Fibroblast of peridontal ligament (primary cell): ENCODE data around the gene COQ8B.
"Not testable (repeated sequence)": the region's sequence is repeated elsewhere in the genome, so short reads cannot be mapped to it uniquely, and the experiment has no call there.

ENCODE experiments used
- DNase-seq: peaks from one replicate; pipeline ENCODE4 v3.0.0-alpha.2; 2010; ENCODE audit errors: extremely low read depth

The COQ8B gene

DNA sequence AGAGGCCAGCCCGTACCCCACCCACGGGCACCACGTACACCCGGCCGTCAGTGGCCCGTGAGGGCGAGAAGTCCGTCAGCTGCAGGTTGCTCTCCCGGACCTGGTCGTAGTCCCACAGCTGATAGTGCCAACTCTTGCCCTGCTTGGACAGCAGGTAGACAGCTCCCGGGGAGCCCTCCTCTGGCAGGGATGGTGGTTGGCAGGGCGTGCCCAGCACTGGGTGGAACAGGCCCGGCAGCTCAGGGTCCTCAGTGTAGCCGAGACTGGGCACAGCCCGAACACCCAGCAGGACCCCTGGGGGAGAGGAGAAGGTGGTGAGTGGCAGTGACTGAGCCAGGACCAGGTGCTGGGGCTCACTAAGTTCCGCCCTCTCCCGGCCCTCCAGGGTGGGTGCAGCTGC is 25.8 kb upstream of the COQ8B start:
- DNase-seq = no peak

DNA sequence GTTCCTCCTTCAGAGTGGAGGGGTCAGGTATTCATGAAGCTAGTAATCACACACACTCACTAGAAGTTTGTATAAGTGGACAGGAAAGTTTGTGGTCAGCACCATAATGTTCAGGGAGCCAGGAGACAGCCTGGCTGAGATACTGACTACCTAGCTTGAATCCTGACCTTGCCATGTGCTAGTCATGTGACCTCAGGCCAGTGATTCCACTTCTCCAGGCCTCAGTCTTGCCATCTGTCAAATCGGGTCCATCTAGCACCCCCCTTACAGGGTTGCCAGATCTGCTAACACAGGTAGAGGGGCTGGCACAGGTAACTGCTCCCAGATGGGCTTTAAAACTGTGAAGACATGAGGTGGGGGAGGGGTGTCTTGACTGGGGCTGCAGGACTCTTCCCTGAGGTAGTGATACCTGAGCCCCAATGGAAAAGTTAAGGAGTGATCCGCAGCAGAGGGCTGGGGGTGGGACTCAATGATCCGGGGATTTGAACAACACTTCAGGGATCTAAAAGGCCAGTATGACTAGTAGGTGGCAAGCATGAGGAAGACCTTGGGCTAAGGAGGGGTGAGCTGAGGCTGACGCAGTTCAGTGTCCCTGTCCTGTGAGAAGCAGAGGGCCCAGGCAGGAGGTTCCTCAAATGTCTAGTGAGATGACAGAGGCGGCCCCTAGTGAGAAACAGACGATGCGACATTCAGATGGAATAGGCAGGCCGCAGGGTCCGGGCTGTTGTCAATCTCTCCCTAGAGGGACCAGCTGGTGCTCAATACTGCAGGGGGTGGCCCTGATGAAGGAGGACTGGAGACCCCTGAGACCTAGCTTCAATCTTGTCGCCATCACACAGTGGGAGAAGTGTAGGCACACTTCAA is 25.1 kb upstream of the COQ8B start:
- DNase-seq = no peak

DNA sequence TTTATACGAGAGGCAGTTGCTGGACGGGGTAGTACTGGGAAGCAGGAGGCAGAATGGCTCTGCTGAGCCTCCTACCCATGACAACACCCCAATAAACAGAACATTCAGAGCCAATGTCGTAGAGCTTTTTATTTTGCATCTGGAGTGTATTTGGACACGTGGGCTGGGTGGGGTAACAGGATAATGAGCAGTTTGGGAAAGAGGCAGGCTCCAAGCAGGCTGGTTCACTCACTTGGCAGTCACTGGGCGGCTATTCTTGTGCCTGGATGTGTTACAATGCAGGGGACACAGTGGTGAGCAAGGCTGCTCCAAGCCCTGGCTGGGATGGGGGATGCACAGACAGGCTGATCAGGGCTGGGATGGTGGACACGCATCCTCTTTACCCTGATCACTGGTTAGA is 24.1 kb upstream of the COQ8B start:
- peak; percentile 90 for DNase-seq

DNA sequence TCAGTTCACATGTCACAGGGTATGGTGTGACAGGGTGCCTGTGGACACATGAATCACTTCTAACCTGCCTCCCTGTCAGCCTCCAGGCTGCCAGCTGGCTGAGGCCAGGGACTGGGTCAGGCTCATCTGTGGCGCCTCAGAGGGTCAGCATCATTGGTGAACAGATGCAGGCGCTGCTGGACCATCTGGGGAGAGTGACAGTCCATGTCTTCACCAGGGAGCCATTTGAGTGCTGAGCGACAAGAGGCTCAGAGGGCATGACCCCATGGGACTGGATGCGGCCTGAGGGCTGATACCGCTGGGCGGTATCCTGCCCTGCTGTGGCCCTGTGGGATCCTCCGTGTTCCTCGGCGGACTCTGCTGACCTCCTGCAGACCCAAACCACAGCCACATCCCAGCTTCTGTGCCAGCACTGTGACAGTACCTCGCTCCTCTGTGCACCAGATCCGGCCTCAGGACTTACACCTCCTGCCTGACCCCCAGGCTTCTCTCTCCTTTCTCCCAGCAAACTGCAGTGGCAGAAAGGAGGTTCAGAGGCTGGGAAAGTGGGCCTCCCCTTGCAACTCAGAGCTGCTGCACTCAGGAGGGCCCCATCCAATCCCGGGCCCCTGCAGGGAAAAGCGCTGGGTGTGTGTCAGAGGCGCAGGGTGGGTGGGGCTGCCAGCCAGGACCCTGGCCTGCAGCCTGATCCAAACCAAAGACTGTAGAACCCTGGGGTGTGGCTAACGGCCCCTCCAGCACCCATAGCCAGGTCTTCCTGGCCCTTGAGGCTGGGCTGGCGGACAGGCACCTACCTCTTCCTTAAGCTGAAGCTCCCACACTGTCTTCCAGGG is 23.4 kb upstream of the COQ8B start:
- DNase-seq = no peak

DNA sequence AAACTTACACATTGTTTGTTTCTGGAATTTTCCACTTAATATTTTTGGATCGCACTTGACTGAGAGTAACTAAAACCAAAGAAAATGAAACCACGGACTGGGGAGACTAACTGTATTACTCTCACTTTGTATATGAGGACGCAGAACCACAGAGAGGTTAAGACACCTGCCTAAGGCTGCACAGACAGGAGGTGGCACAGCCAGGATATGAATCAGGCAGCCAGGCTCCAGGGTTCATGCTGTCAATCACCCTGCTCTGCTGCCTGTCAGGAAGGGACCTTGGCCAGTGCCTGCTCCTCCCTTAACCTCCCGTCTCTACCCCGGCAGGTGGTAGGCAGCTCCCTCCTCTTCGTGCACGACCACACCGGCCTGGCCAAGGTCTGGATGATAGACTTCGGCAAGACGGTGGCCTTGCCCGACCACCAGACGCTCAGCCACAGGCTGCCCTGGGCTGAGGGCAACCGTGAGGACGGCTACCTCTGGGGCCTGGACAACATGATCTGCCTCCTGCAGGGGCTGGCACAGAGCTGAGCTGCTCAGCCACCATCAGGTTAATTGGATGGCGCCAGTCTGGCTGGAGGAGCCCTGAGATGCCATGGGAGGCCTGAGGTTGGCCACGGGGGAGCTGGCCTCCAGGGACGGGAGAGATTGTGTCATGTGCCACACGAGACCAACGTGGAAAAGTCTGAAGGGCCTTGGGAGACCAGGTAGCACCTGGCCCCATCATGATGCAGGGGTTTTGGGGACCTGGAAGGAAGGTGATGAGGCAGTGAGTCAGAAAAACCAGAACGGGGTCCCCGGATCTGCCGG is 22.5 kb upstream of the COQ8B start:
- DNase-seq = no peak

DNA sequence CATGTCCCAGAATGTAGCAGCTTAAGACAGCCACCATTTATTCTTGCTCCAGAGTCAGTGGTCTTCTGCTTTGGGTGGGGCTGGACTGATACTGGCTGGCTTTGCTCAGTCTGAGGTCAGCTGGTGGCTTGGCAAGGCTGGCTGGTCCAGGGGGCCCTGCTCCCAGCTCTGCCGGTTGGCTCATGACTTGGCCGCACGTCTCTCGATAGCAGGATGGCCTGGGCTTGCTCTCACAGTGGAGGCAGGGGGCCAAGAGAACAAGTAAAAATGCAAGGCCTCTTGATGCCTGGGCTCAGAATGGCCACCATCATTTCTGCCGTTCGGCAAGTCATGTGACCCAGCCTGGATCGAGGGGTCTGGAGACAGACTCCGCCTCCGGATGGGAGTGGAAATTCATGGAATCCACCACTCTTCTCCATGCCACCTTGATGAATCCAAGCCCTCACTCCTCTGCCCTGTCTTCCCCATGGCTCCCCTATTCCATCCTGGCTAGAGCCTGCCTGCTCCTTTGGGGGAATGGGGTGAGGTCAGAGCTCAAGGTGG is 20.5 kb upstream of the COQ8B start:
- no peak for DNase-seq

DNA sequence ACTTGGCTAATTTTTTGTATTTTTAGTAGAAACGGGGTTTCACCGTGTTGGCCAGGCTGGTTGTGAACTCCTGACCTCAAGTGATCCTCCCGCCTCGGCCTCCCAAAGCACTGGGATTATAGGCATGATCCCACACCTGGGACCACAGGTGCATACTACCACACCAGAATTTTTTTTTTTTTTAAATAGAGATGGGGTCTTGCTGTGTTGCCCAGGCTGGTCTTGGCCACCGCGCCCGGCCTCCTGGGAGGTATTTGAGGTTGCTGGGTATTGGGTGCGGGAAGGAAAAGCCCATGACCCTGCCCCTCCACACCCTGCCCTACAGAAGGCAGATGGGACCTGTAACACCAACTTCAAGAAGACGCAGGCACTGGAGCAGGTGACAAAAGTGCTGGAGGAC is 20.0 kb upstream of the COQ8B start:
- no peak for DNase-seq

DNA sequence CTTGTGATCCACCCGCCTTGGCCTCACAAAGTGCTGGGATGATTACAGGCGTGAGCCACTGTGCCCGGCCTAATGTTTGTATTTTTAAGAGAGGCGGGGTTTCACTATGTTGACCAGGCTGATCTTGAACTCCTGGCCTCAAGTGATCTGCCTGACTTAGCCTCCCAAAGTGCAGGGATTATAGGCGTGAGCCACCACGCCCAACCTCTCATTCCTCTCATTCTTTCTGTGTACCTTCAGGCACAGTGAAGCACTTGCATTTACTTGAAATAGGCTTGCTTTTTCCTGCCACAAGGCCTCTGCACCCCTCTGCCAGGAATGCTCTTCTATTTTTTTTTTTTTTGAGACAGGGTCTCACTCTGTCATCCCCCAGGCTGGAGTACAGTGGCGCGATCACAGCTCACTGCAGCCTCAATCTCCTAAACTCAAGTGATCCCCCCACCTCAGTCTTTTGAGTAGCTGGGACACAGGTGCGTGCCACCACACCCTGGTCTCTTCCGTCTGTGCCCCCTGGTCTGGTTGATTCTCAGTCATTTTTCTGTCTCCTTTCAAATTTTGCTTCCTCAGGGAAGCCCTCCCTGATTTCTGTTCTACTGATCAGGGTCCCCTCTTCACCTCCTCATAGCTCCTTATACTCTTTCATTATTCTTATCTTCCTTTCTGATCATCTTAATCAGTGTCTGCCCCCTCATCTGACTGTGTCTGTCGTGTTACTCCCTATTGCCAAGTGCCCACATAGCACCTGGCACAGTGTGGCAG is 18.5 kb upstream of the COQ8B start:
- no peak for DNase-seq

DNA sequence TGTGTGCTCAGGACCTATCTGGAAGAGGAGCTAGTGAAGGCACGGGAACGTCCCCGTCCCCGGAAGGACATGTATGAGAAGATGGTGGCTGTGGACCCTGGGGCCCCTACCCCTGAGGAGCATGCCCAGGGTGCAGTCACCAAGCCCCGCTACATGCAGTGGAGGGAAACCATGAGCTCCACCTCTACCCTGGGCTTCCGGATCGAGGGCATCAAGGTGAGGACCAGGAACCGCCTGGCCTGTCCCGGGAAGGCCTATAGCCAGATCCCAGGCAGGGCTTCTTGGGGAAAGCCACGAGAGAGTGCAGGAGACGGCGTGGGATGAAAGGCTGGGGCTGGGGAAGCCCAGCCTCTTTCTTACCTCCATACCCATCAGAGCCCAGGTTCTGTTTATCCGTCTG is 16.5 kb upstream of the COQ8B start:
- DNase-seq = no peak

DNA sequence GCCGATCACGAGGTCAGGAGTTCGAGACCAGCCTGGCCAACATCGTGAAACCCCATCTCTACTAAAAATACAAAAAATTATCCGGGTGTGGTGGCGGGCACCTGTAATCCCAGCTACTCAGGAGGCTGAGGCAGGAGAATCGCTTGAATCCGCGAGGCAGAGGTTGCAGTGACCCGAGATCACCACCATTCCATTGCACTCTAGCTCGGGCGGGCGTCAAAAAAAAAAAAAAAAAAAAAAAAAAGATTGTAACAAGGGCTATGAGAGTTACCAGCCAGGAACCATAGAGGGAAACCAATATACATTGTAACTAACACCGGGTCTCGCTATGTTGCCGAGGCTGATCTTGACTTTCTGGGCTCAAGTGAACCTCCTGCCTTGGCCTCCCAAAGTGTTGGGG is 15.6 kb upstream of the COQ8B start:
- DNase-seq = not testable (repeated sequence)

DNA sequence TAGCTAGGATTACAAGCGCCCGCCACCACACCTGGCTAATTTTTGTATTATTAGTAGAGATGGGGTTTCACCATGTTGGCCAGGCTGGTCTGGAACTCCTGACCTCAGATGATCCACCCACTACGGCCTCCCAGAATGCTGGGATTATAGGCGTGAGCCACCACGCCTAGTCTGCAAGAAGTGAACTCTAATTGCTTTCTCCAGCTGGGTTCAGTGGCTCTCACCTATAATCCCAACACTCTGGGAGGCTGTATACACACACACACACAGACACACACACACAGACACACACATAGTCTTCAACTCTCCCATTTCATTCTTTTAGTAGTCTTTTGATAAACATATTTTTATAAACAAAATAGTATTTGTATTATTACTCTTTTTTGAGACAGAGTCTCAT is 13.4 kb upstream of the COQ8B start:
- DNase-seq = not testable (repeated sequence)

DNA sequence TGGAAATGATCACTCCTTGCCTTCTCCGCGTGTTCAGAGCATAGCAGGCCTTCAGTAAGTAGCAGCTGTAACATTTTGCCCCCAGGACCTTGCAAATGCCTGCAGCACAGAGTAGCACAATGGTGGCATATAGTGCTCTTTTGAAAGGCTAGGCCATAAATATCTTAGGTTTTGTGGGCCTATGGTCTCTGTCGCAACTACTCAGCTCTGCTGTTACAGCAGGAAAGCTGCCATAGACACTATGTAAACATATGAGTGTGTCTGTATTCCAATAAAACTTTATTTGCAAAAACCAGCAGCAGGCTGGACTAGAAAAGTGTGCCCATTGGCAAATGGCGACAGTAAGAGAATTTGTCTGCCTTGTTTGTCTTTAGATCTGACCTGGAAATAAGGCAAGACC is 9.6 kb upstream of the COQ8B start:
- no peak for DNase-seq

DNA sequence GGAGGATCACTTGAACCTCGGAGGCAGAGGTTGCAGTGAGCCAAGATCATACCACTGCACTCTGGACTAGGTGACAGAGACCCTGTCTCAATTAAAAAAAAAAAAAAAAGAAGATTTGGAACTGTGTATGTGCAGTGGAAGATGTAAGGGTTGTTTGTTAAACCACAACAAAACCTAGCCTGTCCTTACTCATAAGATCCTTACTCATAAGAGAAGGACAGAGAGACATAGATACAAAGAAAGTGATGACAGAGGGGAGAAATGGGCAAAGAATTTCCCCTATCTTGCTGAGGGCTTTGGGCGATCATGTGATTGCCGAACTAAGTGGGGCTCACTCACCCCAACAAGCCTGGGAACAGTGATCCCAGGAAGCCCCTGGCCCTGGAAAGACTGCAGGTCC is 8.2 kb upstream of the COQ8B start:
- no peak for DNase-seq

DNA sequence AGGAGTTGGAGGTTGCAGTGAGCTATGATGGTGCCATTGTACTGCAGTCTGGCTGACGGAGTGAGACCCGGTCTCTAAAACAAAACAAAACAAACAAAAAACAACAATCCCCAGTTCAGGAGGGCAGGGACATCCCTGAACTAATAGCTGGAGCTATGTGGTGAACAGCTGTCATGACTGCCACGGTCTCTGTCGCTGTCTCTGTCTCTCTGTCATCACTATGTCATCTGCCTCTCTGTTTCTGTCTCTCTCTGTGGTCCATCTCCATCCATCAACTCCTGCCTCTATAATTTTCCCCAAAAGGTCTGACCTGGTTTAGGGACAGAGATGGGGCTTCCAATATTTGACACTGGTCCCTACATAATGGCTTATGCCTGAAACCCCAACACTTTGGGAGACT is 7.6 kb upstream of the COQ8B start:
- no peak for DNase-seq

DNA sequence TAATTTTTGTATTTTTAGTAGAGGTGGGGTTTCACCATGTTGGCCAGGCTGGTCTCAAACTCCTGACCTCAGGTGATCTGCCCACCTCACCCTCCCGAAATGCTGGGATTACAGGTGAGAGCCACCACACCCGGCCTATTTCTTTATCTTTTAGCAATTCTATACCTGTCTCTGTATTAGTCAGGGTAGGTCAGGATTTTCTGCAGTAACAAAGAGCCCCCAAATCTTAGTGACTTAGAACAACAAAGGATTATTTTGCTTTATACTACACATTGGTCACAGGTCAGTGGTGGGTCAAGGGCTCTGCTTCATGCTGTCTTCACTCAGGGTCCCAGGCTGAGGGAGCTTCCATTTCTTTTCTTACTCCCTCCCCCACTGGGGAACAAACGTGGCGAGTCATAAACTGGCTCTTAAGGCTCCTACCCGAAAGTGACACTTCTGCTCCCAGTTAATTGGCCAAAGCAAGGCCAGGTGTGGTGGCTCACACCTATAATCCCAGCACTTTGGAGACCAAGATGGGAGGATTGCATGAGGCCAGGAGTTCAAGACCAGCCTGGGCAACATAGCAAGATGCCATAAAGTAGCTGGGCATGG is 7.1 kb upstream of the COQ8B start:
- no peak for DNase-seq

DNA sequence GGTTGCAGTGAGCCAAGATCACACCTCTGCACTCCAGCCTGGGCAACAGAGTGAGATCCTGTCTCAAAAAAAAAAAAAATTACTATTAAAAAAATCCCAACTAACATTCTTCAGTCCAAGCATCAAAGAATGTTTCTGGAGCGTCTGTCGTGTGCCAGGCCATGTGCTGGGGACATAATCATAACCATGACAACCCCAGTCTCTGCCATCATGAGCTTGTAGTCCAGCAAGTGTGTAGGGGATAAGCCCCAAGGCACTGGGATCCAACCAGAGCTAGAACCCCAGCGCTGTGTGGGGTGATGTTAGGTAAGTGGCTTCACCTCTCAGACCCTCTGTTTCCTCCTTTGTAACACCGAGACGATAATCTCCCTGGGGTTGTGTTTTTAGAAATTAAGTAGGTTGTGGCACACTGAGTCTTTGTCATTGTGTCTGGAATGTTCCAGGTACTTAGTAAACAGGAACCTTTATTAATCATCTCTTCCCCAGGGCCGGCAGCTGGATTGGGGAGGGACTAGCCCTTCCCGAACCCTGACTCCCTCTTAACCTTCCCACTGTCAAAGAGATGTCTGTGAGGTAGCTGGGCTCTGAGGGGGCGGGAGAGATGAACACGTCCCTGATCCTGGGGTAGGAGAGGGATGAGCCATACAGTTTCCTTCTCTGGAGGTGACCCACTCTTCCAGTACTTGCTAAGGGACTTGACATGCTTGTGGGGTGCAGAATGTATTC is 5.4 kb upstream of the COQ8B start:
- no peak for DNase-seq

DNA sequence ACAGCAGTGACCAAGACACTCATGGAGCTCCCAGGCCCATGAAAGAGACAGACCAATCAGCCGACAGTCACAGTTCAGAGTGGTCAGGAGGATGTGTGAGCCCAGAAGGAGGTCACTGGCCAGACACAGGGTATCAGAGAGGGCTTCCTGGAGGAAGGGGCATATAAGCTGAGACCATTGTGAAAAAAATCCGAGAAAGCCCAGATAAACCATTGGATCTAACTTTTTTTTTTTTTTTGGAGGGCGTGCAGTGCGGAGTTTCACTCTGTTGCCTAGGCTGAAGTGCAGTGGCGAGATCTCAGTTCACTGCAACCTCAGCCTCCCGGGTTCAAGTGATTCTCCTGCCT is 4.4 kb upstream of the COQ8B start:
- no peak for DNase-seq

DNA sequence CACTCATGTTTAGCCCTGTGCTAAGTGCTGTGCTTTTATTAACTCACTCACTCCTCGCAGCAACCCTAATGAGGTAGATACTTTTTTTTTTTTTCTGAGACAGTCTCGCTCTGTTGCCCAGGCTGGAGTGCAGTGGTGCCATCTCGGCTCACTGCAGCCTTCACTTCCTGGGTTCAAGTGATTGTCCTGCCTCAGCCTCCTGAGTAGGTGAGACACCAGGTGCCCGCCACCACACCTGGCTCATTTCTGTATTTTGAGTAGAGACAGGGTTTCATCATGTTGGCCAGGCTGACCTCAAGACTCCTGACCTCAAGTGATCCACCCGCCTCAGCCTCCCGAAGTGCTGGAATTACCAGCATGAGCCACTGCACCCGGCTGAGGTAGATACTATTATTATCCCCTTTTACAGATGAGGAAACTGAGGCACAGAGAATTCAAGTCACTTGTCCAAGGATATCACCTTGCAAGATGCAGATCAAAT is 2.8 kb upstream of the COQ8B start:
- DNase-seq = no peak

DNA sequence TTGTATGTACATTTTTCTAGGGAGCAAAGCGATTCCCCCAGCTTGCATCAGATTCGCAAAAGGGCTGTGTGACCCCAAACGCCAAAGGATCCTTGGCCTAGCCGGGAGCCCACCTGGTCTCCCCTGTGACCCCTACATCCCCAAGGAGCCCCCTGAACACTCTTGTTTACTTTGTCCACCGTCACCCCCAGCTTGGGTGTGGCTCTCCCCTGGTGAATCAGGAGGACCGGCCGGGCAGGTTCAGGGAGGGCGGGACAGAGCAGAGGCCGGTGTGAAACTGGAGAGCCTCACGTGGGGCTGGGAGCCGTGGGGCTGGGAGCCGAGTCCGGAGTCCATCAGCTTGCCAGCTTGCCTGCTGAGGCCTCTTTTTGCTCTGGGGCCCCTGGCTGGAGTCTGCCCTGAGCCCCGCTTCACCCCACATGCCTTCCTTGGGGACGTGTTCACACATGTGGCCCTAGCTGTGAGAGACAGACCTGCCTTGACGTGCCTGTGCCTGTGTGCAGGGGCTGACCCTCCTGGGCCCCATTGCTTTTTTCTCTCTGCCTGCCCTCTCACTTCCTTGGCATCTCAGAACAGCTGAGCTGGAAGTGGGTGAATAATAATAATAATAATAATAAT is 2.2 kb upstream of the COQ8B start:
- DNase-seq = peak; percentile 23
